Measurements from ENCODE around the gene HMGXB3.

Gene HMGXB3

GRCh38 chr5:150065886-150066285 lies 65.3 kb downstream of the HMGXB3 start:
- TF ChIP-seq CTCF (IDR thresholded peaks at IDR 0.05), result no peak
- TF ChIP-seq ZFX (IDR thresholded peaks at IDR 0.05; ENCODE audit: borderline replicate concordance), result no peak
- H3K27ac ChIP-seq, result no peak overlapping the region

- TF ChIP-seq ZFX (IDR thresholded peaks at IDR 0.05; ENCODE audit: borderline replicate concordance) (no peak), CTCF (IDR thresholded peaks at IDR 0.05) (no peak)
- H3K27ac ChIP-seq, result no peak overlapping the region
These were observed 65.9 kb downstream of the HMGXB3 start for GRCh38 chr5:150066436-150066835.

- no peak overlapping the region for H3K27ac ChIP-seq
- TF ChIP-seq CTCF (IDR thresholded peaks at IDR 0.05) (no peak), ZFX (IDR thresholded peaks at IDR 0.05; ENCODE audit: borderline replicate concordance) (no peak)
These were observed 66.4 kb downstream of the HMGXB3 start for GRCh38 chr5:150066901-150067396.

- no peak overlapping the region for H3K27ac ChIP-seq
- TF ChIP-seq CTCF (IDR thresholded peaks at IDR 0.05) (no peak), ZFX (IDR thresholded peaks at IDR 0.05; ENCODE audit: borderline replicate concordance) (no peak)
These were observed 66.9 kb downstream of the HMGXB3 start for GRCh38 chr5:150067405-150067960.

- TF ChIP-seq ZFX (IDR thresholded peaks at IDR 0.05; ENCODE audit: borderline replicate concordance) (no peak), CTCF (IDR thresholded peaks at IDR 0.05) (no peak)
- no peak overlapping the region for H3K27ac ChIP-seq
These were observed 67.5 kb downstream of the HMGXB3 start for GRCh38 chr5:150068071-150068470.

GRCh38 chr5:150068472-150068871 lies 67.9 kb downstream of the HMGXB3 start:
- TF ChIP-seq CTCF (IDR thresholded peaks at IDR 0.05), result no peak
- no peak for TF ChIP-seq ZFX (IDR thresholded peaks at IDR 0.05; ENCODE audit: borderline replicate concordance)
- H3K27ac ChIP-seq, result no peak overlapping the region

- H3K27ac ChIP-seq, result no peak overlapping the region
These were observed 68.6 kb downstream of the HMGXB3 start for GRCh38 chr5:150068961-150069645.

More at GRCh38 chr5:150068961-150069645, 68.6 kb downstream of the HMGXB3 start:
- TF ChIP-seq ZFX (IDR thresholded peaks at IDR 0.05; ENCODE audit: borderline replicate concordance) (no peak), CTCF (IDR thresholded peaks at IDR 0.05) (no peak)

All from 22Rv1 (cell line).